ENCODE data around the gene INPP5D. TPM values are rescaled to one million over a fixed set of nuclear protein-coding genes. Genes with fewer than 3 reads are reported as not detected.
"Not testable (repeated sequence)": the region's sequence is repeated elsewhere in the genome, so short reads cannot be mapped to it uniquely, and the experiment has no call there.

Gene INPP5D
- total and polyA plus RNA-seq, 2 donors (not counting 1 experiment from before 2014, with no cell fraction given): 0.01 to 0.33 TPM

GRCh38 chr2:233186851-233187250 is 126.7 kb downstream of the INPP5D start:
- H3K4me1 ChIP-seq (ENCODE audit: control insufficient read depth, extremely low read depth, insufficient read depth, low read length): no peaks in the 10 kb centered on the region
- H3K27me3 ChIP-seq (ENCODE audit: control insufficient read depth, insufficient read depth, low read length): peaks cover 2% of the 10 kb centered on the region
- H3K4me3 ChIP-seq (replicated peaks in 1 of 4; ENCODE audit: control extremely low read depth in 1 of 4, insufficient read depth in 1 of 4, low read depth in 3 of 4, low read length in 4 of 4): no peak overlapping the region
- DNase-seq (ENCODE audit: low read depth in 2 of 2): no peak
- H3K4me2 ChIP-seq (ENCODE audit: extremely low read depth, insufficient read depth, low read length): no peak overlapping the region
- no peaks in the 10 kb centered on the region for H3K9me3 ChIP-seq (ENCODE audit: control insufficient read depth, insufficient read depth, low read depth, low read length)
- no peak overlapping the region for H3K9ac ChIP-seq (ENCODE audit: insufficient read depth, low read length)
- no peaks in the 10 kb centered on the region for H3K79me2 ChIP-seq (ENCODE audit: control insufficient read depth, insufficient read depth, low read length)
- TF ChIP-seq EZH2 (IDR thresholded peaks at IDR 0.05; ENCODE audit: low read length, missing control alignments) (no peak), CTCF (conservative IDR thresholded peaks at IDR 0.05 in 1 of 2, IDR thresholded peaks at IDR 0.05 in 1 of 2; ENCODE audit: low read depth in 1 of 2, low read length in 2 of 2) (no peak)
- H3K36me3 ChIP-seq (ENCODE audit: control insufficient read depth, insufficient read depth, low read length): no peaks in the 10 kb centered on the region
- H3K27ac ChIP-seq (ENCODE audit: insufficient read depth, low read length): no peak overlapping the region
- H2AFZ ChIP-seq (ENCODE audit: low read length): no peak overlapping the region
- H4K20me1 ChIP-seq (ENCODE audit: control insufficient read depth, extremely low read depth, insufficient read depth, low read length): no peaks in the 10 kb centered on the region

- no peak overlapping the region for H3K9ac ChIP-seq (ENCODE audit: insufficient read depth, low read length)
- no peaks in the 10 kb centered on the region for H3K36me3 ChIP-seq (ENCODE audit: control insufficient read depth, insufficient read depth, low read length)
- no peak overlapping the region for H3K4me2 ChIP-seq (ENCODE audit: extremely low read depth, insufficient read depth, low read length)
- no peaks in the 10 kb centered on the region for H3K9me3 ChIP-seq (ENCODE audit: control insufficient read depth, insufficient read depth, low read depth, low read length)
- no peaks in the 10 kb centered on the region for H3K27me3 ChIP-seq (ENCODE audit: control insufficient read depth, insufficient read depth, low read length)
- H3K79me2 ChIP-seq (ENCODE audit: control insufficient read depth, insufficient read depth, low read length): no peaks in the 10 kb centered on the region
- H3K4me3 ChIP-seq (replicated peaks in 1 of 4; ENCODE audit: control extremely low read depth in 1 of 4, insufficient read depth in 1 of 4, low read depth in 3 of 4, low read length in 4 of 4): no peak overlapping the region
- TF ChIP-seq EZH2 (IDR thresholded peaks at IDR 0.05; ENCODE audit: low read length, missing control alignments) (no peak), CTCF (conservative IDR thresholded peaks at IDR 0.05 in 1 of 2, IDR thresholded peaks at IDR 0.05 in 1 of 2; ENCODE audit: low read depth in 1 of 2, low read length in 2 of 2) (no peak)
- H3K27ac ChIP-seq (ENCODE audit: insufficient read depth, low read length): no peak overlapping the region
- no peaks in the 10 kb centered on the region for H4K20me1 ChIP-seq (ENCODE audit: control insufficient read depth, extremely low read depth, insufficient read depth, low read length)
- H3K4me1 ChIP-seq (ENCODE audit: control insufficient read depth, extremely low read depth, insufficient read depth, low read length): no peaks in the 10 kb centered on the region
- no peak overlapping the region for H2AFZ ChIP-seq (ENCODE audit: low read length)
- no peak for DNase-seq (ENCODE audit: low read depth in 2 of 2)
Observed at GRCh38 chr2:233189025-233189424, 128.9 kb downstream of the INPP5D start.

- not testable (repeated sequence) for H3K79me2 ChIP-seq (ENCODE audit: control insufficient read depth, insufficient read depth, low read length); DNase-seq (ENCODE audit: low read depth in 2 of 2); H3K27ac ChIP-seq (ENCODE audit: insufficient read depth, low read length); H3K4me2 ChIP-seq (ENCODE audit: extremely low read depth, insufficient read depth, low read length); H3K36me3 ChIP-seq (ENCODE audit: control insufficient read depth, insufficient read depth, low read length); H3K4me1 ChIP-seq (ENCODE audit: control insufficient read depth, extremely low read depth, insufficient read depth, low read length); H3K9ac ChIP-seq (ENCODE audit: insufficient read depth, low read length); H4K20me1 ChIP-seq (ENCODE audit: control insufficient read depth, extremely low read depth, insufficient read depth, low read length); H2AFZ ChIP-seq (ENCODE audit: low read length); H3K27me3 ChIP-seq (ENCODE audit: control insufficient read depth, insufficient read depth, low read length); H3K4me3 ChIP-seq (replicated peaks in 1 of 4; ENCODE audit: control extremely low read depth in 1 of 4, insufficient read depth in 1 of 4, low read depth in 3 of 4, low read length in 4 of 4); H3K9me3 ChIP-seq (ENCODE audit: control insufficient read depth, insufficient read depth, low read depth, low read length)
Observed at GRCh38 chr2:233191016-233191415, 130.9 kb downstream of the INPP5D start.

All from fibroblast of lung (primary cell).